ENCODE measurements around the gene PKNOX2. TPM values are rescaled to one million over a fixed set of nuclear protein-coding genes. Genes with fewer than 3 reads are reported as not detected.
A peak's percentile ranks its signal among the peaks of the same experiment; 100 is the strongest.

PKNOX2 gene
- total and polyA plus RNA-seq, 7 donors = 0.23 to 4.7 (median 1.4) TPM

GRCh38 chr11:125401746-125402145 is 237.2 kb downstream of the PKNOX2 start:
- intact Hi-C loops (cut with DNase I) = loop anchor here (5.0 kb wide), 2 partner anchors 309 to 439 kb away; no protein-coding TSS in a partner anchor
- H3K9me3 ChIP-seq = no peaks in the 10 kb centered on the region
- peaks cover 0 to 8% (median 0%) of the 10 kb centered on the region in 4 donors for H3K36me3 ChIP-seq
- 80 to 83% methylated on average over 11 of the region's 11 CpGs for WGBS, 2 donors
- no peak for DNase-seq
- no peak overlapping the region for H3K27ac ChIP-seq
- H3K4me1 ChIP-seq = peaks cover 0 to 13% (median 6%) of the 10 kb centered on the region in 4 donors
- no peaks in the 10 kb centered on the region for H3K27me3 ChIP-seq
- TF ChIP-seq EP300 (IDR thresholded peaks at IDR 0.05) (no peak), POLR2A (IDR thresholded peaks at IDR 0.05) (no peak), POLR2AphosphoS5 (IDR thresholded peaks at IDR 0.05) (no peak)
- TF ChIP-seq, protein P1, sequence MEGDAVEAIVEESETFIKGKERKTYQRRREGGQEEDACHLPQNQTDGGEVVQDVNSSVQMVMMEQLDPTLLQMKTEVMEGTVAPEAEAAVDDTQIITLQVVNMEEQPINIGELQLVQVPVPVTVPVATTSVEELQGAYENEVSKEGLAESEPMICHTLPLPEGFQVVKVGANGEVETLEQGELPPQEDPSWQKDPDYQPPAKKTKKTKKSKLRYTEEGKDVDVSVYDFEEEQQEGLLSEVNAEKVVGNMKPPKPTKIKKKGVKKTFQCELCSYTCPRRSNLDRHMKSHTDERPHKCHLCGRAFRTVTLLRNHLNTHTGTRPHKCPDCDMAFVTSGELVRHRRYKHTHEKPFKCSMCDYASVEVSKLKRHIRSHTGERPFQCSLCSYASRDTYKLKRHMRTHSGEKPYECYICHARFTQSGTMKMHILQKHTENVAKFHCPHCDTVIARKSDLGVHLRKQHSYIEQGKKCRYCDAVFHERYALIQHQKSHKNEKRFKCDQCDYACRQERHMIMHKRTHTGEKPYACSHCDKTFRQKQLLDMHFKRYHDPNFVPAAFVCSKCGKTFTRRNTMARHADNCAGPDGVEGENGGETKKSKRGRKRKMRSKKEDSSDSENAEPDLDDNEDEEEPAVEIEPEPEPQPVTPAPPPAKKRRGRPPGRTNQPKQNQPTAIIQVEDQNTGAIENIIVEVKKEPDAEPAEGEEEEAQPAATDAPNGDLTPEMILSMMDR (IDR thresholded peaks at IDR 0.05) = no peak
- no peak overlapping the region for H3K4me3 ChIP-seq

- H3K36me3 ChIP-seq = peaks cover 0 to 7% (median 0%) of the 10 kb centered on the region in 4 donors
- TF ChIP-seq EP300 (IDR thresholded peaks at IDR 0.05) = no peak
- no peak for TF ChIP-seq POLR2AphosphoS5 (IDR thresholded peaks at IDR 0.05)
- TF ChIP-seq, protein P1 (IDR thresholded peaks at IDR 0.05) = no peak
- TF ChIP-seq POLR2A (IDR thresholded peaks at IDR 0.05) = no peak
- no peaks in the 10 kb centered on the region for H3K9me3 ChIP-seq
- WGBS, 2 donors = 30 to 48% methylated on average over 2 of the region's 2 CpGs
- H3K27ac ChIP-seq = no peak overlapping the region
- H3K4me1 ChIP-seq = peaks cover 0 to 13% (median 6%) of the 10 kb centered on the region in 4 donors
- no peak for DNase-seq
- H3K4me3 ChIP-seq = no peak overlapping the region
- H3K27me3 ChIP-seq = no peaks in the 10 kb centered on the region
- intact Hi-C loops (cut with DNase I) = loop anchor here (5.0 kb wide), 2 partner anchors 310 to 440 kb away; no protein-coding TSS in a partner anchor
Measured at GRCh38 chr11:125402435-125402834, 237.9 kb downstream of the PKNOX2 start.

GRCh38 chr11:125404157-125404810 is 239.7 kb downstream of the PKNOX2 start:
- Histone ChIP-seq H3K4me1 (peaks cover 0 to 13% (median 6%) of the 10 kb centered on the region in 4 donors), H3K27ac (no peak overlapping the region), H3K36me3 (no peaks in the 10 kb centered on the region), H3K4me3 (no peak overlapping the region), H3K9me3 (no peaks in the 10 kb centered on the region), H3K27me3 (no peaks in the 10 kb centered on the region)
- no peak for DNase-seq
- WGBS, 2 donors = 52 to 57% methylated on average over 15 of the region's 15 CpGs
- intact Hi-C loops (cut with DNase I) = loop anchor here (2.0 to 5.0 kb wide), 3 partner anchors 239 to 442 kb away; partner anchors contain the start of gene PKNOX2
- TF ChIP-seq POLR2AphosphoS5 (IDR thresholded peaks at IDR 0.05) (no peak), EP300 (IDR thresholded peaks at IDR 0.05) (no peak), POLR2A (IDR thresholded peaks at IDR 0.05) (no peak)
- TF ChIP-seq, protein P1 (IDR thresholded peaks at IDR 0.05) = no peak

DNA sequence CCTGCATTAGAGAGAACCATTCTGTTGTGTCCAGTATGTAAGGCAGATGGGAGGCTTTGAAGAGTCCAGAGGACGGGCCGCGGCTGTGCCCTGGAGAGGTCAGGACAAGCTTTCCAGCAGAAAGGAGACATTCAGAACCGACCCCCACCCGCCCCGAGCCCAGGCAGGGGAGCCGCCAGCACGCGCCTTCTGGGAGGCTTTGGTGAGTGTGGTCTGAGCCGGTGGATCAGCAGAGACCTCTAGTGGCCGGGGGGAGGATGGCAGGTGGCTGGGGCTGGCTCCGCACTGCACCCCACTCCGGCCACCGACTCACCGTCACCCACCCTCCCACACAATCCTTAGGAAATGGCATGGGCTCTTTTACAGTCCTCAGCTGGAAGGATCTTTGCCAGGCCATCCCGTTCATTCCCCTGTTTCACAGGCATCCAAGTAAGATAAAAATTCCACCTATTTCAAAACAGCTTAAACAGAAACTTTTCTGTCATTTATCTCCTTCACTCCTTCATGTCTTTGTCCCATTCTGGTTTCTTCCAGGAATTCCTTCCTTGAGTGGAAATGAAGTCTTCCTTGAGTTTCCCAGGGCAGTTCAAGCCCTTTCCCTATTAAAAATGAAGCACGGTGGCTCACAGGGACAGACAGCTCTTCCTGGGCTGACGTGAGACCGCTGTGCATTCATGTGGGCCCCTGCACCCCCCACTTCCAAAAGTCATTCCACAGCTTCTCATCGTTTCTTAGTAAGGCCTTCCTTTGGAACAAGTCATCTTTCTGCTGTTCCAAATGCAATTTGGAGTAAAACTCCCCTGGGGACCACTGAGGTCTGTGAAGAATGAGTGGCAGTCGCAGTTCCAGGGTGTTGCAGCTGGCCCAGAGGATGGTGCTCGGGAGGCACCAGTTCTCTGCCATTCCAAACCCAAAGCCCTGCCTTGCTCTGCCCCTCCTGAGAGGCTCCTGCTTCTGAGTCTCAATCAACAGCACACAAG is 240.6 kb downstream of the PKNOX2 start:
- WGBS, 2 donors = 21 to 24% methylated on average over 22 of the region's 22 CpGs
- H3K36me3 ChIP-seq = no peaks in the 10 kb centered on the region
- no peak overlapping the region for H3K4me3 ChIP-seq
- H3K4me1 ChIP-seq = peaks cover 0 to 13% (median 6%) of the 10 kb centered on the region in 4 donors
- intact Hi-C loops (cut with DNase I) = loop anchor here (2.0 to 5.0 kb wide), 4 partner anchors 58 to 443 kb away; partner anchors contain the start of gene PKNOX2
- H3K27ac ChIP-seq = no peak overlapping the region
- DNase-seq = peak; percentile 76
- TF ChIP-seq, protein P1 (IDR thresholded peaks at IDR 0.05) = peak; percentile 69 to 96 (median 82)
- no peak for TF ChIP-seq POLR2AphosphoS5 (IDR thresholded peaks at IDR 0.05)
- no peaks in the 10 kb centered on the region for H3K27me3 ChIP-seq
- no peaks in the 10 kb centered on the region for H3K9me3 ChIP-seq

All from sigmoid colon (tissue), 7 donors.